Adrenal gland (tissue), 5 donors: ENCODE measurements around the gene RFX8.

Source experiments
- POLR2A ChIP-seq, 2 donors: fragments of 450-650 bp; IDR thresholded peaks; one replicate each; pipeline ENCODE4 v1.6.1; 2017; ENCODE audit warnings: antibody characterized with exemption in 2 of 2, mild to moderate bottlenecking in 2 of 2, moderate library complexity in 1 of 2
- TF ChIP-seq, protein P1 (sequence below), 6 experiments: fragments of 450-650 bp in 4 of 6; fragments of 200-600 bp in 2 of 6; sonication (generic) in 1 of 6; IDR thresholded peaks; 1 replicate in 5 of 6; 2 replicates in 1 of 6; pipeline versions ENCODE4 v1.5.1 to v1.8.0; 2016 to 2021; ENCODE audit warnings: antibody characterized with exemption in 6 of 6, mild to moderate bottlenecking in 2 of 6, moderate library complexity in 1 of 6
- donor health status: DM: no; HTN: no; CAD: no.

DNA sequence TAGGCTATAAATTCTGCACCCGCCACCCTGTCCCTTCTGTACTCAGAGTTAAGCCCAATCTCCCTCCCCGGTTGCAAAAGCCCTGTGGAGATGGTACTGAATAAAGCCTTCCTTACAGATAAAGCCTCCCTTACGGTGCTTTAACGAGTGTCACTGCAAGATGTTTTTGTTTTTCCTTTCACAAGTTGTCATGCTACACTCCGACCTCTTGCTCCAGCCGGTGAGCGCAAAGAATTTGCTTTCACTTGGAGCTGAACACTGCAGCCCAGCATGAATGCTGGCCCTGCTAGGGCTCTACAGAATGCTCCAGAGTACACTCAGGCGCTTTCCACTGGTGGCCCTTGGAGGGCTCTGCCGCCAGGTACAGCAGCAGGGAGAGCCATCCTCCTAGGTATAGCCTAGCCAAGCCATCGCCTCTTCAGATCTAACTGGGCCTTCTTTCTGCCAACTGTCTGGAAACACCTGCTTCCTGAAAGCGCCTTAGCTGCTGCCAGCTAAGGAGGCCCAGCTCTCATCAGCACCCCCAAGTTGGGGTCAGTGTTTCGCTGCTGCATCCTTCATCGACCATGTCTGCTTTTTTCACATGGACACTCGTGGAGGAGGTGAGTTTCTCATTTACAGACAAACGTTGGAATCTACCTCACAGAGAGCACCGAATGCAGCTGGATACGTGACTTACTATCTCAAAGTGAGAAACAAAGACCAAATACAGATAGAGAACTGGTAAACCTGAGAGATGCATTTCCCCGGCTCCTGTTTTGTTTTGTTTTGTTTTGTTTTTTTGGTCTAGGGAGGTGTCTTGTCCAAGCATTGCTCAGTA lies 74.2 kb downstream of the RFX8 start:
- TF ChIP-seq, protein P1, sequence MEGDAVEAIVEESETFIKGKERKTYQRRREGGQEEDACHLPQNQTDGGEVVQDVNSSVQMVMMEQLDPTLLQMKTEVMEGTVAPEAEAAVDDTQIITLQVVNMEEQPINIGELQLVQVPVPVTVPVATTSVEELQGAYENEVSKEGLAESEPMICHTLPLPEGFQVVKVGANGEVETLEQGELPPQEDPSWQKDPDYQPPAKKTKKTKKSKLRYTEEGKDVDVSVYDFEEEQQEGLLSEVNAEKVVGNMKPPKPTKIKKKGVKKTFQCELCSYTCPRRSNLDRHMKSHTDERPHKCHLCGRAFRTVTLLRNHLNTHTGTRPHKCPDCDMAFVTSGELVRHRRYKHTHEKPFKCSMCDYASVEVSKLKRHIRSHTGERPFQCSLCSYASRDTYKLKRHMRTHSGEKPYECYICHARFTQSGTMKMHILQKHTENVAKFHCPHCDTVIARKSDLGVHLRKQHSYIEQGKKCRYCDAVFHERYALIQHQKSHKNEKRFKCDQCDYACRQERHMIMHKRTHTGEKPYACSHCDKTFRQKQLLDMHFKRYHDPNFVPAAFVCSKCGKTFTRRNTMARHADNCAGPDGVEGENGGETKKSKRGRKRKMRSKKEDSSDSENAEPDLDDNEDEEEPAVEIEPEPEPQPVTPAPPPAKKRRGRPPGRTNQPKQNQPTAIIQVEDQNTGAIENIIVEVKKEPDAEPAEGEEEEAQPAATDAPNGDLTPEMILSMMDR (IDR thresholded peaks at IDR 0.05), result no peak
- TF ChIP-seq POLR2A (IDR thresholded peaks at IDR 0.05), result no peak
